Activated CD4-positive, alpha-beta T cell treated with anti-CD3 and anti-CD28 coated beads, Interleukin-2, amount 50 U/mL, for 4 hours (primary cell): ENCODE results near the gene CEP83.
"Not testable (repeated sequence)": the region's sequence is repeated elsewhere in the genome, so short reads cannot be mapped to it uniquely, and the experiment has no call there.

Source experiments
- DNase-seq, 2 experiments: peaks; one replicate each; pipeline ENCODE4 v3.0.0-alpha.2; 2020

CEP83 gene, protein sequence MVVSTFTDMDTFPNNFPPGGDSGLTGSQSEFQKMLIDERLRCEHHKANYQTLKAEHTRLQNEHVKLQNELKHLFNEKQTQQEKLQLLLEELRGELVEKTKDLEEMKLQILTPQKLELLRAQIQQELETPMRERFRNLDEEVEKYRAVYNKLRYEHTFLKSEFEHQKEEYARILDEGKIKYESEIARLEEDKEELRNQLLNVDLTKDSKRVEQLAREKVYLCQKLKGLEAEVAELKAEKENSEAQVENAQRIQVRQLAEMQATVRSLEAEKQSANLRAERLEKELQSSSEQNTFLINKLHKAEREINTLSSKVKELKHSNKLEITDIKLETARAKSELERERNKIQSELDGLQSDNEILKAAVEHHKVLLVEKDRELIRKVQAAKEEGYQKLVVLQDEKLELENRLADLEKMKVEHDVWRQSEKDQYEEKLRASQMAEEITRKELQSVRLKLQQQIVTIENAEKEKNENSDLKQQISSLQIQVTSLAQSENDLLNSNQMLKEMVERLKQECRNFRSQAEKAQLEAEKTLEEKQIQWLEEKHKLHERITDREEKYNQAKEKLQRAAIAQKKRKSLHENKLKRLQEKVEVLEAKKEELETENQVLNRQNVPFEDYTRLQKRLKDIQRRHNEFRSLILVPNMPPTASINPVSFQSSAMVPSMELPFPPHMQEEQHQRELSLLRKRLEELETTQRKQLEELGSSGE

DNA sequence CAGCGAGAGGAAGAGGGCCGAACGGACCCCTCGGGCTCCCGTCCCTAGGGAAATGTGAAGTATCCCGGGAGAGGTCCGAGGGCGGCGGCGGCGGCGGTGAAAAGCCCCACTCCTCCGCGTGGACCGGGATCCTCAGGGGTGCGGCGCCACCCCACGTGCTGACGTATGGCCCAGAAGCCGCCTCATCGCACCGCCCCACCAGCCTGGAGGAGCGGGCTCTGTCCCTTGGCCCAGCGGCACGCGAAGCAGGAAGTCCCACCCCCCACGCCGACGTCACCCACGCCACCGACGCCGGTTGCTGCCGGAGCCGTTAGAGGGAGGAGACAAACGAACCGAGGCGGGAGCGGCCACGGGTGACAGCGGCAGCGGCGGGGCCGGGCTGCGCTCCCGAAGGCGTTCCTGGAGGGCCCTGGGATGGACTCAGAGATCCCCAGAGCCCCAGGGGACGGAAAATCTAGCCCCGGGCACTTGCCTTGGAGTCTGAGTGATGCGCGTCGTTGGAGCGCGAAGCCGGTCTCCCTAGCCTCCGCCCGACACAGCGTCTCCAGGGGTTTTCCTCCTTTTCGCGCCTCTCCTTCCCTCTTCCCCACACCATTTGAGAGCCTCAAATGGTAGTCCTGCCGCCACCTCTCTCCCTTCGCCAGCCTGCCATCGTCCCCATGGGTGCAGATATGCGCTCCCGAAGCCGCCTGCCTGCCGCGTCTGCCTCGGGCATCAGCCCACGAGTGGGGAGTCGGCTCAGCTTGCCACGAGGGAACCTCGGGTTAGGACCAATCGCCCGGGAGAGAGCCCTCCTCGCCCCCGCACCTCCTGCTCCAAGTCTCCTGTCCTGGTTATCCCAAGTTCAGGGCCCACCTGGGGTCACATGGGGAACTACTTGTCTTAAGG is at the start of gene CEP83:
TSS of gene CEP83 (minus strand) at position 140 of the 888 bp plus-strand sequence. CDS start 47,377 bp downstream, outside the sequence.
- DNase-seq, result peak; percentile 97 to 98

DNA sequence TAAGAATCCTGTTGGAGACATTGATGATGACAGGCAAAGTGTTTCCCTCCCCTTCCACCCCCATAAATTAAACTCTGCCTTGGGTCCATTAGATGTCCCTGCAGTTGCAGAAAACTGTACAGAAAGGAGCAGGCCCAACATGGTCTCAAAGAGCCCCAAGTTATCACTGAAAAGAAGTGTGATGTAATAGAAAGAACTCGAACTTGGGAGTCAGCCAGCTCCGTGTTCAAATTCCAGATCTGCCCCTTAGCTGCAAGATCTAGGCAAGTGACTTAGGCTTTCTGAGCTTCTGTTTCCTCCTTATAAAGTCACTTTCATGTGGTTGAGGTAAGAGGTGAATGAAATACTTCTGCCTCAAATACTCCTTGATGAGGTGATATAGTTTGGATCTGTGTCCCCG is 49.6 kb upstream of the CEP83 start:
- DNase-seq, result no peak

DNA sequence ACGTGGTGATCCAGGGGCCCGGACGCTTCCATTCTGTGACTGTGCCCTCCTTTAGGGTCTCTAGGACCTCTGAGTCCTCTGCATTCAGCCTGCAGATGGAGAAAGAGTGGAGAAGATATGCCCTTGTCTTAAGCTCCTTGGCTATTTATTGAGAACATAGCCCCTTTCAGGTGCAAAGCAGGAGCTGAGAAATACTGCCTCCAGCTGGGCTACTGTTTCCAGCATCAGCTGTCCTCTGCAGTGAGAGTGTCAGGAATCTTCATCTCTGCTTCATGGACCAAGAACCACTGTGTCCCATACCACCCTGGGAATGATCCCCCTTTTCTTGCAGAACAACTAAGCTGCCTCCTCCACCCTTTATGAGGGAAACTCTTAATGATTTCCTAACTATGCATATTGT is 47.8 kb upstream of the CEP83 start:
- no peak for DNase-seq

DNA sequence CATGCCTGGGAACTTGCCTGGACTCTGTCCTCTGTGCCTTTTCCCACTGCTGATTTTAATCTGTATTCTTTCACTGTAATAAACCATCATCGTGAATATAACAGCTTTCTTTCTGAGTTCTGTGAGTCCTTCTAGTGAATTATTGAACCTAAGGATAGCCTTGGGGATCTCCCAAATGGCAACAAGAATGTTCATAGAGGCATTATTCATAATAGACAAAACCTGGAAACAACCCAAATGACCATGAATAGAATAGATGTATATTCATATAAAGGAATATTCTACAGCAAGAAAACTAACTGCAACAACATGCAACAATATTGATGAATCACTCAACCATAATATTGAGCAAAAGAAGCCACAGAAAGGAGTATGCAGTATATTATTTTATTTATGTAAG is 44.7 kb upstream of the CEP83 start:
- DNase-seq, result no peak

DNA sequence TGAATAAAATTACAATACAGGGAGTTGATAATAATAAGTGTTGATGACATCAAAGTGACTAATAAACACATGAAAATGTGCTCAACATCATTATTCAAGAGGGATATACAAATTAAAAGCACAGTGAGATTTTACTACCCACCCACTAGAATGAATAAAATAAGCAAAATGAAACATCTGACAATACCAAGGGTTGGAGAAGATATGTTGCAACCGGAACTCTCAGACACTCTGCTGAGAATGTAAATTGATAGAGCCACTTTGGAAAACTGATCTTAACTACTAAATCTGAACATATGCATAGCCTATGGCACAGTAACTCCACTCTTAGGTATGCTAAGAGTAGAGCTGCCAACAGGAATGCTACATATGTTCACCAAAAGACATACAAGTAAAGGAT is 44.0 kb upstream of the CEP83 start:
- DNase-seq, result no peak

DNA sequence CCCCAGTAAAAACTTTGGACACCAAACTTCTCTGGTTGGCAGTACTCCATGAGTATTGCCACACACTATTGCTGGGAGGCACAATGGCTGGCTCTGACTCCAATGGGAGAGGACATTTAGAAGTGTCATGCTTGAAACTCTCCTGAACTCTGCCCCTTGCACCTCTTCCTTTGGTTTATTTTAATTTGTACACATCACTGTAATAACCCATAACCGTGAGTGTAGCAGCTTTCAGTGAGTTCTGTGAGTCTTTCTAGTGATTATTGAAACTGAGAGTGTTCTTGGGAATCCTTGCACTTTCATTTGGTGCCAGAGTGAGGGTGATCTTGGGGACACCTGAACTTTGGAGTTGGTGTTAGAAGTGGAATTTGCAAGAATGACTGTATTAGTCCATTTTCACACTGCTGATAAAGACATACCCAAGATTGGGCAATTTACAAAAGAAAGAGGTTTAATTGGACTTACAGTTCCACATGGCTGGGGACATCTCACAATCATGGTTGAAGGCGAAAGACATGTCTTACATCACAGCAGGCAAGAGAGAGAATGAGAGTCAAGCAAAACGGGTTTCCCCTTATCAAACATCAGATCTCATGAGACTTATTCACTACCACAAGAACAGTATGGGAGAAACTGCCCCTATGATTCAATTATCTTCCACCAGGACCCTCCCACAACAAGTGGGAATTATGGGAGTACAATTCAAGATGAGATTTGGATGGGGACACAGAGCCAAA is 41.3 kb upstream of the CEP83 start:
- DNase-seq, result no peak

DNA sequence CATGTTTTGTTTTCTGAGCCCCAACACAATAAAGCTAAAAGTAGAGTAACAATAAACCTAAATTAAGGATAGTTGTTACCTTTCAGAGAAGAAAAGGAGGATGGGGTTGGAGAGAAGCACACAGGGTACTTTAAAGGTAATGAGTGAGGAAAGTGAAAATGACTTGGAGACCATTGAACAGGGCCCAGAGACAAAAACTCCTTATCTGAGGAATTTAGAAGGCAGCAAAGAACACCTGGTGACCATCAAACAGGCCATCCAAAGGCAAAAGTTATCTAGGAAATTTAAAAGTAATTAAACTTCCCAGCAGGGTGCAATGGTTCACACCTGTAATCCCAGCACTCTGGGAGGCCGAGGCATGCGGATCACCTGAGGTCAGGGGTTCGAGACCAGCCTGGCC is 39.0 kb upstream of the CEP83 start:
- DNase-seq, result no peak

DNA sequence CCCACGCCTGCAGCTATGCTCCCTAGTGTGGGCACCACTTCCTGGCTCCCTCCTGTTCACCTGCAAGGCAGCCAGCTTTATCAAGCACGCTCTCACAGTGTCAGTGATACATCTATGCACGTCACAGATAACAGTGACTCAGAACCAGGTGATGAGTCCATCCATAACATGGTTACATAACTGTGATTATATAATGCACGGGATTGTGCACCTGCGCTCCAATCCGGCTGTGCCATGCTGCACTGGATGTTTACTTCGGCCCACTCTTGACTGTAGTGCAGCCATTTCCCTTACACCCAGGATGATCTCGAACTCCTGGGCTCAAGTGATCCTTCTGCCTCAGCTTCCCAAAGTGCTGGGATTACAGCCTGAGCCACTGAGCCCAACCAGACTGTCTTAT is 38.4 kb upstream of the CEP83 start:
- DNase-seq, result no peak

DNA sequence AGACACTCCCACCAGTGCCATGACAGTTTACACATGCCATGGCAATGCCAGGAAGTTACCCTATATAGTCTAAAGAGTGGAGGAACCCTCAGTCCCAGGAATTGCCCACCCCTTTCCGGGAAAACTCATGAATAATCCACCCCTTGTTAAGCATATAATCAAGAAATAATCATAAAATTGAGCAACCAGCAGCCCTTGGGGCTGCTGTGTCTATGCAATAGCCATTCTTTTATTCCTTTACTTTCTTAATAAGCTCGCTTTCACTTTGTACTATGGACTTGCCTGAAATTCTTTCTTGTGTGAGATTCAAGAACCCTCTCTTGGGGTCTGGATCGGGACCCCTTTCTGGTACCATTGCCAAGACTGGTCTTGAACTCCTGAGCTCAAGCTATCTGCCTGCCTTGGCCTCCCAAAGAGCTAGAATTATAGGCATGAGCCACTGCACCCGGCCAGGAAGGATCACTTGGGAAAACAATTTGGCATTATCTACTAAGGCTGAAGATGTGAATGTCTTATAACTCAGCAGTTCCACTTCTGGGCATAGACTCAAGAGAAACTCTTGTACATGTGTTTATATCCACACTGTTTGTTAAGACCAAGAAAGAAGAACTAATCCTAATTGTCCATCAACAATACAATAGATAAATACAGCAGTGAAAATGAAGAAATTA is 35.9 kb upstream of the CEP83 start:
- no peak for DNase-seq

DNA sequence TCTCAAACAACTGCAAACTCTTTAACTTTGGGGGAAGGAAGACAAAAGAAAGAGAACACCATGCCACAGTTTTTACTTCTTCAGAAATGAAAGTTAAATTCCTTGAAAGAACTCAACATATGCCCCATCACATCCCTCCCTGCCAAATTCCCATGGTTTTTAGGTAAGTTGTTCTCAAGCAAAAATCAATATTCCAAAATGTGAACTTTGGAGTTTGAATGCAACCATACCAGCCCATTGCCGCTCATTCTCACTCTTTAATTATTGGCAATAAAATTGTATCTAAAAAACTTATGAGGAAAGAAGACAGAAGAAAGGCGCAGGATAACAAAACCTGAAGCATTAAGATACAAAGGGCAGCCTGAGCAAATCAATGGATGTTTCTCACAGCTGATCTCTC is 31.8 kb upstream of the CEP83 start:
- DNase-seq, result no peak

DNA sequence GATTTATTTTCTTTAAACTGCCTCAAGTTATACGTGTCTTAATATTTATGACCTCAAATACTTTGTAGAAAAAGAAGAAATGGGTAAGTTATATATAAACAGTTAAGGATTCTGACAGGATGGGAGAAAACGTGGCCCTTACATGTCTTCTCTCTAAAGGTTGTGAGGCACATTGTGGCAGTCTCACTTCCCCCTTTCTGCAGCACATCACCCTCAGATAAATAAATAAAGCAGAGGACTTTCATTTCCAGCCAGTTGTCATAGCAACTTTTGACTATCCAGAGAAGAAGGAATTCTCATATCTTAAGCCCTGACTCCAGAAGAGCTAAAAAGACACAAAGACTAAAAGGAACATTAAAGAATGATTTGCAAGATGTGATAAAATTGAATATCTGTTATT is 28.8 kb upstream of the CEP83 start:
- DNase-seq, result no peak

DNA sequence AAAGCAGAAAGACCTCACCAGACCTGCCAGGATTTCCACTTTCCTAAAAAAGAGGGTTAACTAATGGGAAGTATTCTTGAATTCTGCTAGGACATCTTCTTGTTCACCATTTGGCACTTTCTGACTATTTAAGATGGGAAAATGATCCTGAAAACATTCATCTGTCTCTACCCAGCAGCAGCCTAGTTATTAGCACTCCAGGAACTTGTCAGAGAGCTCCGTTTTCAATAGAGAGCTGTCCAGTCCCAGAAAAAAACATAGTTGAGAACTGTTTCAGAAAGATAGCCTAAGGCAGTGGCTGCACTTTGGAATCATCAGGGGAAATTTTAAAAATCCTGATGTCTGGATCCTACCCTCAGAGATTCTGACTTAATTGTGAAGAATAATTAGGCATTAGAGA is 22.1 kb upstream of the CEP83 start:
- DNase-seq, result no peak

DNA sequence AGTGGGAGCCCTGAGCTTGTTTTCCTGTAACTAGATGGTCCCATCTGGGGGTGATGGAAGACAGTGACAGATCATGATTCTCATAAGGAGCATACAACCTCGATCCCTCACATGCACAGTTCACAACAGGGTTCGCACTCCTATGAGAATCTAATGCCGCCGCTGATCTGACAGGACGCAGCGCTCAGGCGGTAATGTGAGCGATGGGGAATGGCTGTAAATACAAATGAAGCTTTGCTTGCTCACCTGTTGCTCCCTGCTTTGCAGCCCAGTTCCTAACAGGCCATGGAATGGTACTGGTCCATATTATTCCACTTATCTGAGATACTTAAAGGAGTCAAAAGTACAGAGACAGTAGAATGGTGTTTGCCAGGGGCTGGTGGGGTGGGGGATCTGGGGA is 9.9 kb upstream of the CEP83 start:
- DNase-seq, result no peak

DNA sequence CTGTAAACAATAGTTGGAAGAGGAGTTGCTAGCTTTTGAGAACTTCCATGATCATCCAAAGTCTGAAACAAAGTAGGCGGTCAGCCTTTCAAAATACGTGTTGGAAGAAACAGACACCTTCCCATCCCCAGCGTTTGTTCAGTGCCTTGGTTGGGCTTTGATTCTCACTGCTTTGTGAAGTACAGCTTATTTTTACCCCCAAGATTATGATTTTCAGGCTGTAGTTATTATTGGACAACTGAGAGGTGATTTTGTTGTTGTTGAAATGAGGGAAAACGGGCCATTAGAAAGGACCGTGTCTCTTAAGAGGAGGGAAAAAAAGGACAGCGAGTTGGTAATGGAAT is 921 bp upstream of the CEP83 start:
- no peak for DNase-seq

DNA sequence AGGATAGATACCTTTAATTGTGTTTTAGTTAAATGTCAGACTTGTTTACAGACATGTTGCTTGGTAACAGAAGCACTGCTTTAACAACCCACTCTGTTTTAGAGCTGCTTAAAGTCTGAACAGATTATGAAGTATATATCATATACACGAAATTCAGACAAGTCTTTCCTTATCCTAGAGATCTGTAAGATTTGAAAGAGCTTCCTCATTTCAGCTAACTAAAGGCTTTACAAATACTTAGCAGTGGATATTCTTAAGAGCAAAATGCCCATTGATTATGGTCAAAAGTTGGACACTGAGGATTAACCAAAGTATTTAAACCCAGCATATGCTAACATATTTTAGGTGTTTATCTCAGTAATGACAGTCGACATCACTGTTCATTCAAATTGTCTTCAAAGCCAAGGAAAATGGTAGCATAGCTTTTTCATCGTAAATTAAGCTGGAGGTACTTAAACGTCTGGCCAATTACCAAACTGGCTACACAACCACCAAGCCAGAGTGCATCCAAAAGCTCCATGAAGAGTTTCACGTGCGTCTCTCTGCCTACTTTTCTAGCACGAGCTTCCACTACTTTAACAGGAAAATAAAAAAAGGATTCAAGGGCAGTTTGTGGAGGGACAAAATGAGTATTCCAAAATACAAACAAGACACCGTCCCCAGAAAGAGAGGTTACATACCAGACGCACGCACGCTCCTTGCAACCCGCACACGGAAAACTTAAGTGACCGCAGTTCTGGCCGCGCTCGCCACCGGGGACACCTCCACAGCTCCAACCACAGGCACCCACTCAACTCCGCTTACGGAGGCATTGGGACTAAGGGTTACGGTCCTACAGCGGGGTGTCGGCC is 565 bp downstream of the CEP83 start:
- no peak for DNase-seq

DNA sequence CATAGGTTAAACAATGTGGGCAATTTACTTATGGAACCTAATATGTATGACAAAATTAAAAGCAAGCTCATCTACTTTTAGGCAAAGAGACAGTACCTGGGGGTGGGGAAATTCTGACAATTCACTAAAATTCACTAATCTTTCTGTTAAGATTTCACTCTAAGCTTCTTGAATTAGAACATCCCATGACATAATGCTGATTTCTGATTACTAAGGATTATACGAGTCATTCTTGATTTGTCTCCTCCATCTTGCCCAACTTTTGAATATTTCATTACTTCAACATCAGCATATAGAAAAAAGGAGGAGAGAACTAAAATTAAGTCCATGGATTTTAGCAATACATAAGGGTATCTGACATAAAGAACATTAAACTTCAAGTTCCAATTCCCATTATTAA is 2.4 kb downstream of the CEP83 start:
- DNase-seq, result no peak

DNA sequence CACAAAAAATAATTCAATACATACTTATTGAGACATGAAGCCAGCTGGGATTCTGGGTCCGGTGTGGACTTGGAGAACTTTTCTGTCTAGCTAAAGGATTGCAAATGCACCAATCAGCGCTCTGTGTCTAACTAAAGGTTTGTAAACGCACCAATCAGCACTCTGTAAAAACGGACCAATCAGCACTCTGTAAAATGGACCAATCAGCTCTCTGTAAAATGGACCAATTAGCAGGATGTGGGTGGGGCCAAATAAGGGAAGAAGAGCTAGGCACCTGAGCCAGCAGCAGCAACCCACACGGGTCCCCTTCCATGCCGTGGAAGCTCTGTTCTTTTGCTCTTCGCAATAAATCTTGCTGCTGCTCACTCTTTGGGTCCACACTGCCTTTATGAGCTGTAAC is 5.3 kb downstream of the CEP83 start:
- DNase-seq, result not testable (repeated sequence)

DNA sequence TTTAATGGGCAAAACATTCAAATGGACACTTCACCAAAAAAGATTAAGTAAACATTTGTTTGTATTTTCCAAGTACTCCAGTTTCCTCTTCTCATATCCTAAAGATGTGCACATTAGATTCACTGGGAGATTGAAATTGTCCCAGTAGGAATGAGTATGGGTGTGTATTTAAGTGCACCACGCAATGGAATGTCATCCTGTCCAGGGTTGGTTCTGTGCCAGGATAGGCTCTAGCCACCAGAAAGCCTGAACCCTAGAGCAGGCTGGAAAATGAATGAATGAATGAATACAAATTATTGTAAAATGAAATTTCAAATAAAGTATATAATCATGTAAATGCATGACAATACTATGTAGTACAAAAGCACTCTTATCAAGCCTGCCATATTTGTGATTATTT is 14.0 kb downstream of the CEP83 start:
- no peak for DNase-seq

DNA sequence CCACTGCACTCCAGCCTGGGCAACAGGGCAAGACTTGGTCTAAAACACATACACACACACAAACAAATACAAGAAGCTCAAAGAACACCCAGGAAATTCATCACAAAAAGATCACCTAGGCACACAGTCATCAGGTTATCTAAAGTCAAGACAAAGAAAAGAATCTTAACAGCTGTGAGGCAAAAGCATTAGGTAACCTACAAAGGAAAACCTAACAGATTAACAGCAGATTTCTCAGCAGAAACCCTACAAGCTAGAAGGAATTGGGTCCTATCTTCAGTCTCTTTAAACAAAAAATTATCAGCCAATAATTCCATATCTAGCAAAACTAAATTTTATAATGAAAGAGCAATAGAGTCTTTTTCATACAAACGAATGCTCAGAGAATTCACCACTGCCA is 22.4 kb downstream of the CEP83 start:
- no peak for DNase-seq

DNA sequence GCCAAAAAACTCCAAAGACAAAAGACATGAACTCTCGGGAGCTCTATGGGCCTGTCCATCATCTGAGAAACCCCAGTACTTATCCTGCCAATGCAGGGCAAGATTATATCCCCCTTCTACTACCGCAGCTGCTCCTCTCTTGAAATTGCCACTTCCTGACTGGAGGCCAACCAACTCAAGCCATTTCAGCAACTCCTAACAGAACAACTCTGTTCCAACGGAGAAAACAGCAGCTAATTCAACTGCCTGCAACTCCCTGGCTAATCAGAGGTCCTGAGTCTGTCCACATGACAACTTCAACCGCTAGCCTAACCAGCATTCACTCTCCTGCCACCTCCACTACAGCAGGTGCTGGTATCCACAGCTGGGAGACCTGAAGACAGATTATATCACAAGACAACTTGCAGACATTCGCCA is 24.1 kb downstream of the CEP83 start:
- no peak for DNase-seq

DNA sequence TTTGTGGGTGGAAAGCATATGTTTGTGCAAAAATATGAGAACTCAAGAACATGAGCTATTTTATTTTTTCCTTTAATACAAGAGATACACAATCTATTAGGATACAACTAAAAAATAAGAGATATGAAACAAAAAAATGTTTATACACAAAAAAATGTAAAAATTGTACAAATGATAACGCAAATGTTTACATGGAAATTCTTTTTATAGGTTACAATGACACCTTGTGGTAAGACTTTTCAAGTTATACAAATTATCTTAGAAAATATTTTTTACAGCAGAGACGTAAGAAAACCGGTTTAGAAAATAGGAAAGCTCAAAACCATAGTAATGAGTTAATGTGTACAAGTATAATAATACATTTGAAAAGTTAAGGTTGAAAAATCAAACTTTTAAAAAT is 25.5 kb downstream of the CEP83 start:
- no peak for DNase-seq
